CD4-positive, alpha-beta T cell treated with Interferon alpha-2 for 1 hour (primary cell): Measurements from ENCODE around the gene KCNMA1.

ENCODE experiments used
- DNase-seq, 2 donors: peaks; one replicate each; pipeline ENCODE4 v3.0.0-alpha.2; 2020 to 2022

The KCNMA1 gene

GRCh38 chr10:77228559-77228958 is 409.0 kb downstream of the KCNMA1 start:
- no peak for DNase-seq

GRCh38 chr10:77226853-77227565 is 410.6 kb downstream of the KCNMA1 start:
- no peak for DNase-seq

GRCh38 chr10:77226452-77226851 is 411.2 kb downstream of the KCNMA1 start:
- DNase-seq = no peak

GRCh38 chr10:77226020-77226419 is 411.6 kb downstream of the KCNMA1 start:
- DNase-seq = no peak

DNA sequence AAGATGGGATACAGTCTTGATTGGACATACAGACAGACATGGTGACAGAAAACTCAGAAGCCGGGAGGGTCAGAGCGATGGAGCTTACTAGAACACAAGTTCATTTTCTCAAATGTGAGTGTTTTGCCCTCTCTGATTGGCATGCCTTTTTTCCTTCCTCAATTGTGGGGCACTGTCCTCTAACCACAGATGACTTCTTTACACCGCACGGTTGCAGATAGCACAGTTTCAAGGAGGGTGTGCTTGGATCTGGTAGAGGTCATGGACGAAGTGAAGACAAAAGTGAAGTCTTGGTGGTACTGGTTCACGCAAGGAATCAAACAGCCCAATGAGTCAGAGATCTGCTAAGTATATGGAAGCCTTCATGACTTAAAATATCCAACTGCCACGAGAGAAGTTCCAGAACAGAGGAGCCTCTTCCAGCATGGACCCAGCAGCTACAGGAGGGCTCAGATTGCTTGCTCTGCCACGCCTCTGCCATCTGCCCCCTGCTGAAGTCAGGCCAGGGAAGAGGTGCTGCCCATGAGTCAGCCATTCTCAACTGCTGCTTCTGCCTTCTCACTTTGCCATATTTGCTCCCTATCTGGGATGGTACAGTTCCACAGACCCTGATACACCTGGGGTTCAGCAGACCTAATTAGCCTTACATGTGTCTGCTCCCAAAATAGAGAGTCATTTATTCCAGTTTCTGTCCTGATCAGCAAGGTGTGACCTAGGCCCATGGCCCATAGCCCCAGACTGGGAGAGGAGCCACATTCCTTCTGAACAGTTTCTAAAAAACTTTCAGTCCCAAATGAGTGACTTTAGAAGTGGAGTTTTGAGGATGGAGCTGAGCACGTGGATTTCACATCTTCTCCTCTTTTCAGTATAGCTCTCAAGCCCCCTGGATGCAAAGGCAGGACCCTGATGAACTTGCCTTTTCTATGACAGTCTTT is 413.8 kb downstream of the KCNMA1 start:
- DNase-seq = no peak

DNA sequence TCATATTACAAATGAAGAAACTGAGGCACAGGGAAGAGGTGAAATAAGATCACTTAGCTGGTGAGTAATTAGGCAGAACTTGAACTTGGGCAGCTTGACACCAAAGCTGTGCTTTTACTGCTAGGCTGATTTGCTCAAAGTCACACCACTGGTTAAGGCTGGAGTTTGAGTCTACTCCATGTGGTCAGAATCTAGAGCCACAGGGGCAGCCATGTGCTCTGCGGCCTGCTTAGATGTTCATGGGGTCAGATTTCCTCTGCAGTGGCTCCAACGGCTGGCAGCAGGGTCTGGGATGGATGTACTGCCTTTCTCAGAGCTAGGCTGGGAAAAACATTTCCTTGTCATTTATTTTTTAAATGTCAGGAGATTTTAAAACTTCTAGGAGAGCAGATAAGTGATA is 417.5 kb downstream of the KCNMA1 start:
- no peak for DNase-seq

GRCh38 chr10:77219046-77219445 is 418.6 kb downstream of the KCNMA1 start:
- DNase-seq = no peak

DNA sequence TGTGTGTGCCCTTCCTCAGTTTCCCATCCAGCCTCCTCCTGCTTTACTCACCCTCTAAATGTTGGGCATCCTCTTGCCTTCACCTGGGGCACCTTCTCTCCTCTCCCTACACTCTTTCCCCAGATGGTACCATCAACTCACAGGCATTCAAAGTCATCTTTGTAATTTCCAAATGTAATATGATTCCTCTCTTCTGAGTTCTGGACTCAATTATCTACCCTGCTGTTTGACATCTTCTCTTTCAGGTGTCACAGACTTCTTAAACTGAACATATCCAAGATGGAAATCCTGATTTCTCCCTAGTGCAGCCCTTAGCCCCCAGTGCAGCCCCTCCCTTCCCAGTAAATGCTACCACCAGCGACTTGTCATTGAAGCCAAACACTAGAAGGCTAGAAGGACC is 422.8 kb downstream of the KCNMA1 start:
- DNase-seq = no peak

DNA sequence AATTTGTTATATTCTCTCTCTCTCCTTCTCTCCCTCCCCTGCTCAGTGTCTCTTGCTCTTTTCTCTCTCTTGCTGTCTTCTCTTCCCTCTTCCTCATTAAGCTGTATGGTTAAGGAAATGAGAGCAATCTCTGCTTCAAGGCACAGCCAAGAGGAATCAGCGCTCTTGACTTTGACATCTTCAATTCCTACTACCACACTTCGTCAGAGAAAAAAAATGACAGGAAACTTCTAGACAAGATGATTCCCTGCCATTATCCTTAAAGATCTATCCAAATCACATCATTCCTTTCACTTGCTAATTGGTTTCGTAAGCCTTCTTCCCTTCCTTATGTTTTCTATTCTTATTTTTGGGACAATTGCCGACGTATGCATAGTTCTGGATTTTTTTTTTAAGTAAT is 425.0 kb downstream of the KCNMA1 start:
- DNase-seq = no peak

GRCh38 chr10:77210645-77211044 is 427.0 kb downstream of the KCNMA1 start:
- no peak for DNase-seq

- no peak for DNase-seq
These were observed 428.8 kb downstream of the KCNMA1 start for GRCh38 chr10:77208684-77209256.

DNA sequence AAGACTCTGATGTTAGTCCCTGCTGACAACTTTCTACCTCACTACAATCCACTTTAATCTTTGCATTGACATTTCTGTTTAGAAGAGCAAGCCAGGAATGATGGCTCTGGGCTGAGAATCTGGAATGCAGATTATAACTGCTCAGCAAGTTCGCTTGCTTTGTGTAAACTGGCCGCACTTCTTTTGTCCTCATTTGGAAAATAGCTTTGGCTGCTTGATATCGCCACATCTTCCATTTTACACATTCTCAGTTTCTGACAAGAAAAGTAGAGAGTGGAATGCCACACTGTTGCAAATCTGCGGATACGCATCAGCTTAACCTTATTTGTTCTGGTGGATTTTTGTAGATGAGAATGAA is 429.8 kb downstream of the KCNMA1 start:
- DNase-seq = no peak

DNA sequence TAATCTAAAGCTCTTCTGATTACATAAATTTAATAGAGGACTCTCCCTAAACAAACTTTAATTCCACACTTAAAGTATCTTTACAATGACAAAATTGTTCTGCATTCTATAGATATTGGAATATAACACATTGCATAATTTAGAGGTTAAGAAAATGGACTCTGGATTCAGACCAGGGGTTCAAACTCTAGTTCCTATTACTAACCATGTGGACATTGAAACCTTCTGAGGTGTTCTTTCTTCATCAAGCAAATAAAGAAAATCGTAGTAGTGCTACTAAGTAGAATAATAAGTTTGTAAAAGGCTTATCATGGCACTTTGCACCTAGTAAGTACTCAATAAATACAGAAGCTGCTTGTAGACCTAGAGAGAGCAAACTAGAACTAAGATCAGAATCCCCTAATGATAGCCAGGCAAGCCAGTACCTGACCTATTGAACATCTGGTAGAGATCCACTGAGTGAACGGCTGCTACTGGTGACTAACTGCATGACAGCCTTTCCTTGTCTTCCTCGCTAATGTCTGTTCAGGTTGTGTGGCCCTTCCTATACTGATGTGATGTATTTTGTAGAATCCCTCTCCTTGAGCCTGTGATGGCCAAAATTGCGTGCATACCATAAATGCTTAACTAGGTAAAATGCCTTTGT is 430.3 kb downstream of the KCNMA1 start:
- no peak for DNase-seq

DNA sequence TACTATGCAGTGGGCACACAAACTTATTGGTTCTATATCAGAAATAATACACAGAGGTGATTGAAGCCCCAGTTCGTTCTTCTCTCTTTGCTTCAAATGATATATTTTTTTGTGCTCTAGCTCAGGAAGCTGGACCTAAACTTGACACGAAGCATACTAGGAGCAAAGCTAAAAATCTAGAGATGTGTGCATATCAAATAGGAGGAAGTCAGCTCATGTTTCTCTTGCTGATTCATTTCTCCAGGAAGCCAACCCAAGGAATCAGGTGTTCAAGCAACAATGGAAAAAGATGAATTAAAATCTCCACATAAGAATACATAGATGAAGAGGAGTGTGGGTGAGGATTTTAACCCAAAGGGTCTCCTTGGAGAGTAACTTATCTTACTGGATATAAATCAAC is 432.5 kb downstream of the KCNMA1 start:
- no peak for DNase-seq

DNA sequence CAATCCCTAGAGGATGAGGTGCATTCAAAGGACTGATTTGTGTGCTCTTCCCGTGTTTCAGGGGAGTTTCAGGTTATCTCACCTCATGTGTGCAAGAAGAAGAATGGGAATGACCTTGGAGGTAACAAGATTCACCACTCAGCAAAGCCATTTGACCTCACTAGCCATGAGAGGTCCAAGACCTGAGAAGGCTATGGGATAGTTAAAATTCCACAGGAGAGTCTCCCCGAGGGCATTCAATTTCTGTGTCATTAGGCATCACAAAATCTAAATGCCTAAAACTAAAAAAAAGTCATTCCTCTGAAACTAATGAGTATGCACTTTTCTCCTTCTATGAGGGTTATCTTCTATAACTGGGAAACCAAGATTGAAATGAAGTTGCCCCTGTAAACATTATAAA is 433.4 kb downstream of the KCNMA1 start:
- DNase-seq = no peak

GRCh38 chr10:77202857-77203256 is 434.8 kb downstream of the KCNMA1 start:
- no peak for DNase-seq

DNA sequence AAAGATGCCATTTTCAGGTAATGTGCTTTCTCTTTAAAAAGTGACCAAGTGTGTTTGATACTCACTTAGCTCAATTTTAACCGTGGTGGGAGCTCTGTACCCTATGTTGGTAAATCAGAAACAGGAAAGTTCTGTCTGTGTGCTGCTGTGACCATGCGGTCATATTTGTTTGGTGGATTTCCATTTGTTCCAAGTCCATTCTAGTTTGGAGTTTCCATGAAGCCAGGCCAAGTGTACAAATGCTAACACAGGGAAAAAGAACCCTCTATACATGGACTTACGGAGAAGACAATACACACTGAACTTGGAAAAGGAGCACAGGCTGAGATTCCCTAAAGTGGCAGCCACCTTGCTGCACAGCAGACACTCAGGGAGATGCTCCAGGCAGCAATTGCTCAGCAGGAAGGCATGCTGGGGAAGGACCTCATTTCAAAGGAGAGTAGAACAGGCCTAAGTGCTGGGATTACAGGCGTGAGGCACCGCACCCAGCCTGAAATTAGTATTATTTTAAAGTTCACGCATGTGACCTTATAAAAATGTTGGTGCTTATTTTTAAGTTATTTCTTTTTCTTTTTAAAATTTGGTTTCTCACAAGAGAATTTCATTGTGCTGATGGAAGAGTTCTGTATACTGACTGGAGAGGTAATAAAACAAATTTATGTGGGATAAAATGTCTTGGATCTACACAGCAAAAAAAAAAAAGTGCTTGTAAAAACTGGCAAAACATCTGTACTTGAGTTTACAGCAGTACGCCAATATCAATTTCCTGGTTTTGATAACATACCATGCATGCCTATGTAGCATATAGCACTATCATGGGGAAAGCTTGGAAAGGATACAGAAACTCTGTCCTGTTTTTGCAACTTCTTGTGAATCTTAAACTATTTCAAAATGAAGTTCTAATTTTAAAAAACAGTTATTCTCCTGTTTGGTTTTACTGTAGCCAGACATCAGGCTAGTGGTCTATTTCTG is 436.2 kb downstream of the KCNMA1 start:
- no peak for DNase-seq

- DNase-seq = no peak
These were observed 440.1 kb downstream of the KCNMA1 start for GRCh38 chr10:77197544-77197943.

GRCh38 chr10:77196614-77197013 is 441.0 kb downstream of the KCNMA1 start:
- DNase-seq = no peak

DNA sequence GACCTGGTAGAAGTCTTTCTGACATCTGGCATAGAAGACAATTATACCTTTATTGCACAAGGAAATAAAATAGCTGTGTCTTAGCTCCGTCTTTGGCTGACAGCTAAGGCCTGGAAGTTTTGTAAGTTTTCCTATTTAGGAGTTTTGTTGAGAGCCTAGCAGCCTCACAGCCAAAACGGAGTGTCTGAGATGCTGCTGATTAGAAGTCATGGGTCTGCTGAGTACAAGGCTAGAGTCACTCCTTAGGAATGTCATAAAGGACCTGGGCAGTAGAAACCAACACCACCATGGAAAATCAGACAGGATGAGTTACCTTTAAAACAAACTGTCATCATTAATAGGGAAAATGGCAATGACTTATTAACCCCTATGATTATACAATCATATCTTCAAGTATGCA is 442.5 kb downstream of the KCNMA1 start:
- DNase-seq = no peak

DNA sequence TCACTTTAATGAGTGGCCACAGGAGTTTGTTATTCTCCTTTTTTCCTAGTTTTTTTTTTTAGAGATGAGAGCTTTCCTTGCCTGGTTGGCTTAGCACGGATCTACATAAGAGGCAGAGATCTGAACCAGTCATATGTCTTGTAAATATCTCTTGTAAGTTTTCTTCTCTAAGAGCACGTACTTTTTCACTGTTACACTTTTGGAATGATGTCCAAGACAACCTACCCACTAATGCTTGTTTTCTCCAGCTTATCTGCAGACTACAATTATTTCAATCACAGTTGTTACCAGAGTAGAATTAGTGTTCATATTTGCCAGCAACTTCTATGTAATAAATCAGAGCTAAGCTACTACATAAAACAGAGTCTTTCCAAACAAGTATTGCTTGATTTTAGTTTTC is 444.6 kb downstream of the KCNMA1 start:
- no peak for DNase-seq

- no peak for DNase-seq
These were observed 445.2 kb downstream of the KCNMA1 start for GRCh38 chr10:77192402-77192801.
